GM12865 (cell line): ENCODE measurements around the gene SSX2IP.

Experiments
- DNase-seq: peaks from one replicate; pipeline ENCODE4 v3.0.0; 2010; ENCODE audit warnings: low read depth
- H3K4me3 ChIP-seq: 2 replicates; pipeline ENCODE4 v1.5.1; 2011; ENCODE audit warnings: mild to moderate bottlenecking, low read depth, low read length, control low read depth
- TF ChIP-seq, protein P1 (sequence below): IDR thresholded peaks from 2 replicates; pipeline ENCODE4 v1.5.1; 2011; ENCODE audit warnings: low read length, control low read depth, low read depth, inconsistent platforms; ENCODE audit not compliant: insufficient read depth; ENCODE audit errors: missing control alignments

Gene SSX2IP

DNA sequence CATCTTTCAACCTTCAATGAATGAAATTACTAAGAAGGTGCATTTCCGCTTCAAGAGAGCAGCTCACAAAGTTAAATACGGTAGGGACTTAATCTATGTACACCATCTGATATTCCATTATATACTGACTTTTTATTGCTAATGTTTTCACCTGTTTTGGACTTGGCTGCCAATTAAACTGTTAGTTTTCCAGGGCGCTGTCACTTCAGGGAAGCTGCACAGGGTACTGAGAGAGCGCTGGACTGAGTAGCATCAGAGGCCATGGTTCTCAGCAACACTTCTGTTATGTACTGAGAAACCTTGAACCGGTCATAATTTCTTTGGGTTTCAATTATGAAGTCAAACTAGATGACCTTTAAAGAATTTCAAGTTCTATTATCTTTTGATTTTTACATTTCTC, 8.2 kb downstream of the SSX2IP start:
- DNase-seq = no peak
- TF ChIP-seq, protein P1, sequence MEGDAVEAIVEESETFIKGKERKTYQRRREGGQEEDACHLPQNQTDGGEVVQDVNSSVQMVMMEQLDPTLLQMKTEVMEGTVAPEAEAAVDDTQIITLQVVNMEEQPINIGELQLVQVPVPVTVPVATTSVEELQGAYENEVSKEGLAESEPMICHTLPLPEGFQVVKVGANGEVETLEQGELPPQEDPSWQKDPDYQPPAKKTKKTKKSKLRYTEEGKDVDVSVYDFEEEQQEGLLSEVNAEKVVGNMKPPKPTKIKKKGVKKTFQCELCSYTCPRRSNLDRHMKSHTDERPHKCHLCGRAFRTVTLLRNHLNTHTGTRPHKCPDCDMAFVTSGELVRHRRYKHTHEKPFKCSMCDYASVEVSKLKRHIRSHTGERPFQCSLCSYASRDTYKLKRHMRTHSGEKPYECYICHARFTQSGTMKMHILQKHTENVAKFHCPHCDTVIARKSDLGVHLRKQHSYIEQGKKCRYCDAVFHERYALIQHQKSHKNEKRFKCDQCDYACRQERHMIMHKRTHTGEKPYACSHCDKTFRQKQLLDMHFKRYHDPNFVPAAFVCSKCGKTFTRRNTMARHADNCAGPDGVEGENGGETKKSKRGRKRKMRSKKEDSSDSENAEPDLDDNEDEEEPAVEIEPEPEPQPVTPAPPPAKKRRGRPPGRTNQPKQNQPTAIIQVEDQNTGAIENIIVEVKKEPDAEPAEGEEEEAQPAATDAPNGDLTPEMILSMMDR = no peak
- no peak overlapping the region for H3K4me3 ChIP-seq

DNA sequence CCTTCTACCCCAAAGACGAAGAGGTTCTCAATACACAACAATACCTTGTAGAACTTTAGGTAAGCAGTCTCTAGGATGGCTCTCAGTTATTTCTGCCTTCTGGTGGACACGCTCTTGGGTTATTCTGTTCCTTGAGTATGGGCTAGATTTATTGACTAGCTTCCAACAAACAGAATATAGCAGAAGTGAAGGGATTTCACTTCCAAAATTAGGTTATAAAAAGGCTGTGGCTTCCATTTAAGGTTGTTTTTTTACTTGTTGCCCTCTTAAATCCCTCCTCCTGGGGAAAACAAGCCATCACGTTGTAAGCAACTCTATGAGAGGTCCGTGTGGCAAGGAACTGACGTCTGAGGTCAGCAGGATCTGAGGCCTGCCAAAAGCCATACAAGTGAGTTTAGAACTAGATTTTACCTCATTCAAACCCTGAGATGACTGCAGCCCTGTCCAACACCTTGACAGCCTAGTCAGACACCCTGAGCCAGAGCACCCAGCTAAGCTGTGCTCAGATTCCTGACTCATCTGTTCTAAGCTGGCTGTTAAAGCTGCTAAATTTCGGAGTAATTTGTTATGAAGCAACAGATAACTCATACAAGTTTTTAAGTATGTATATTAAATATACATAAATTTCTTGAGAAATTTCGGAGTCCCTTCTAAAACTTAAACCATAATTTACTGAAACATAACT, 12.7 kb downstream of the SSX2IP start:
- no peak overlapping the region for H3K4me3 ChIP-seq
- DNase-seq = no peak
- TF ChIP-seq, protein P1 = no peak

GRCh38 chr1:84675631-84676030, 14.6 kb downstream of the SSX2IP start:
- TF ChIP-seq, protein P1 = no peak
- no peak overlapping the region for H3K4me3 ChIP-seq
- DNase-seq = no peak

GRCh38 chr1:84675106-84675505, 15.2 kb downstream of the SSX2IP start:
- DNase-seq = no peak
- TF ChIP-seq, protein P1 = no peak
- H3K4me3 ChIP-seq = no peak overlapping the region

GRCh38 chr1:84674705-84675104, 15.6 kb downstream of the SSX2IP start:
- TF ChIP-seq, protein P1 = no peak
- H3K4me3 ChIP-seq = no peak overlapping the region
- DNase-seq = no peak

GRCh38 chr1:84674021-84674420, 16.2 kb downstream of the SSX2IP start:
- no peak overlapping the region for H3K4me3 ChIP-seq
- TF ChIP-seq, protein P1 = no peak
- no peak for DNase-seq
